ENCODE data around the gene ADGRB3. TPM values are rescaled to one million over a fixed set of nuclear protein-coding genes. Genes with fewer than 3 reads are reported as not detected.

Gene ADGRB3
- total and polyA plus RNA-seq, 10 of the 15 experiments (the other 5 are each of a cell fraction or from before 2014, with no cell fraction given) = 0.03 to 0.06 TPM; not detected in 8

- TF ChIP-seq HSF1 (IDR thresholded peaks at IDR 0.05; ENCODE audit: low read depth, low read length) (no peak), NFYA (IDR thresholded peaks at IDR 0.05; ENCODE audit: borderline replicate concordance, low read depth, low read length) (no peak), IKZF2 (IDR thresholded peaks at IDR 0.05) (no peak), PAX5 (IDR thresholded peaks at IDR 0.05; ENCODE audit: borderline replicate concordance, low read depth, low read length) (no peak), NR2F1 (conservative IDR thresholded peaks at IDR 0.05) (no peak)
- TF ChIP-seq, protein P1, sequence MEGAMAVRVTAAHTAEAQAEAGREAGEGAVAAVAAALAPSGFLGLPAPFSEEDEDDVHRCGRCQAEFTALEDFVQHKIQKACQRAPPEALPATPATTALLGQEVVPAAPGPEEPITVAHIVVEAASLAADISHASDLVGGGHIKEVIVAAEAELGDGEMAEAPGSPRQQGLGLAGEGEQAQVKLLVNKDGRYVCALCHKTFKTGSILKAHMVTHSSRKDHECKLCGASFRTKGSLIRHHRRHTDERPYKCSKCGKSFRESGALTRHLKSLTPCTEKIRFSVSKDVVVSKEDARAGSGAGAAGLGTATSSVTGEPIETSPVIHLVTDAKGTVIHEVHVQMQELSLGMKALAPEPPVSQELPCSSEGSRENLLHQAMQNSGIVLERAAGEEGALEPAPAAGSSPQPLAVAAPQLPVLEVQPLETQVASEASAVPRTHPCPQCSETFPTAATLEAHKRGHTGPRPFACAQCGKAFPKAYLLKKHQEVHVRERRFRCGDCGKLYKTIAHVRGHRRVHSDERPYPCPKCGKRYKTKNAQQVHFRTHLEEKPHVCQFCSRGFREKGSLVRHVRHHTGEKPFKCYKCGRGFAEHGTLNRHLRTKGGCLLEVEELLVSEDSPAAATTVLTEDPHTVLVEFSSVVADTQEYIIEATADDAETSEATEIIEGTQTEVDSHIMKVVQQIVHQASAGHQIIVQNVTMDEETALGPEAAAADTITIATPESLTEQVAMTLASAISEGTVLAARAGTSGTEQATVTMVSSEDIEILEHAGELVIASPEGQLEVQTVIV (IDR thresholded peaks at IDR 0.05; ENCODE audit: borderline replicate concordance, partially characterized antibody) = no peak
- TF ChIP-seq, protein P2, sequence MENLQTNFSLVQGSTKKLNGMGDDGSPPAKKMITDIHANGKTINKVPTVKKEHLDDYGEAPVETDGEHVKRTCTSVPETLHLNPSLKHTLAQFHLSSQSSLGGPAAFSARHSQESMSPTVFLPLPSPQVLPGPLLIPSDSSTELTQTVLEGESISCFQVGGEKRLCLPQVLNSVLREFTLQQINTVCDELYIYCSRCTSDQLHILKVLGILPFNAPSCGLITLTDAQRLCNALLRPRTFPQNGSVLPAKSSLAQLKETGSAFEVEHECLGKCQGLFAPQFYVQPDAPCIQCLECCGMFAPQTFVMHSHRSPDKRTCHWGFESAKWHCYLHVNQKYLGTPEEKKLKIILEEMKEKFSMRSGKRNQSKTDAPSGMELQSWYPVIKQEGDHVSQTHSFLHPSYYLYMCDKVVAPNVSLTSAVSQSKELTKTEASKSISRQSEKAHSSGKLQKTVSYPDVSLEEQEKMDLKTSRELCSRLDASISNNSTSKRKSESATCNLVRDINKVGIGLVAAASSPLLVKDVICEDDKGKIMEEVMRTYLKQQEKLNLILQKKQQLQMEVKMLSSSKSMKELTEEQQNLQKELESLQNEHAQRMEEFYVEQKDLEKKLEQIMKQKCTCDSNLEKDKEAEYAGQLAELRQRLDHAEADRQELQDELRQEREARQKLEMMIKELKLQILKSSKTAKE (IDR thresholded peaks at IDR 0.05; ENCODE audit: low read depth, poor library complexity, severe bottlenecking) = no peak
Observed at GRCh38 chr6:69386426-69386825, 751.3 kb downstream of the ADGRB3 start (continued).
